ENCODE results near the gene LONP1. TPM values are rescaled to one million over a fixed set of nuclear protein-coding genes. Genes with fewer than 3 reads are reported as not detected.

The LONP1 gene
- total and polyA plus RNA-seq, 2 of the 8 experiments (the other 6 are each of a cell fraction or from before 2014, with no cell fraction given) = 98.1 to 117 TPM

GRCh38 chr19:5684694-5685430 is 35.1 kb downstream of the LONP1 start (continued):
- TF ChIP-seq ASH2L (IDR thresholded peaks at IDR 0.05; ENCODE audit: low read length) (no peak), GTF2F1 (IDR thresholded peaks at IDR 0.05; ENCODE audit: borderline replicate concordance, low read depth, low read length) (no peak), POLR2A (IDR thresholded peaks at IDR 0.05; ENCODE audit: control extremely low read depth in 1 of 2, low read depth in 2 of 2, low read length in 2 of 2) (no peak), HDAC2 (IDR thresholded peaks at IDR 0.05; ENCODE audit: borderline replicate concordance in 1 of 2, low read depth in 2 of 2, low read length in 2 of 2) (no peak), KDM5A (IDR thresholded peaks at IDR 0.05; ENCODE audit: low read length) (no peak)

All from H1 (cell line).